OCI-LY1 (cell line): ENCODE measurements around the gene OPN3.

ENCODE experiments used
- EZH2 ChIP-seq: fragments of 200-600 bp; sonication (generic), shearing (Covaris generic); IDR thresholded peaks from 2 replicates; pipeline ENCODE4 v1.8.0; 2017; ENCODE audit warnings: borderline replicate concordance, mixed run types, mild to moderate bottlenecking, antibody characterized with exemption, low read length, moderate library complexity, mixed read lengths
- TF ChIP-seq, protein P1 (sequence below): fragments of 200-600 bp; sonication (generic), shearing (Covaris generic); IDR thresholded peaks from 2 replicates; pipeline ENCODE4 v1.5.1; 2017; ENCODE audit warnings: mild to moderate bottlenecking, antibody characterized with exemption, low read length, moderate library complexity, mixed read lengths

DNA sequence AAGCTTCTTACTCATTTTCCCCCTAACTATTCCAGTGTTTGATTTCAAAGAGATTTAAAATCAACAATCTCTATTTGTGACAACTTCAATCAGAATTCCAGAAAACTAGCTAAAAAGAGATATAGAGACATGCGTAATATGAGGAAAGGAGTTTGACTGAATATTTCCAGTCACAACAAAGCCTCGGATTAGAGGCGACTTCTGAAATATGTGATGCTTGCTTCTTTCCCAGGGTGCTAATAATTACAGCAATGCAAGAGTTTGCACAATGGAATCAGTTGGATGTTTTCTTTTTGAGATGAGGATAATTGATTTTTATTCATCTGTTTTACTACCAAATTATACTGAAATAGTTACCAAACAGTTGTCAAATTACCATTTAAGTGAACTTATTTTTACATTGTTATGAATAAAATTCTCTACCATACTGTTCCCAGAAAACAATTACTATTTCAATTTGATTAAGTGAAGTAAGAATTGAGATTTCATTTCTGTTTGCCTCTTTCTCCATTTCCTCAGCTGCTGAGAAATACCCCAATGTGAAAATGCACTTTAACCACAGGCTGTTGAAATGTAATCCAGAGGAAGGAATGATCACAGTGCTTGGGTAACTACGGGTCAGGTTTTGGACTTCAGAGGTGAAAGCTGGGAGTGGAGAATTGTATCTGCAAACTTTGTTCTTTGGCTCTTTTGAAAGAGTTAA is 79.9 kb downstream of the OPN3 start:
- no peak for TF ChIP-seq EZH2
- TF ChIP-seq, protein P1, sequence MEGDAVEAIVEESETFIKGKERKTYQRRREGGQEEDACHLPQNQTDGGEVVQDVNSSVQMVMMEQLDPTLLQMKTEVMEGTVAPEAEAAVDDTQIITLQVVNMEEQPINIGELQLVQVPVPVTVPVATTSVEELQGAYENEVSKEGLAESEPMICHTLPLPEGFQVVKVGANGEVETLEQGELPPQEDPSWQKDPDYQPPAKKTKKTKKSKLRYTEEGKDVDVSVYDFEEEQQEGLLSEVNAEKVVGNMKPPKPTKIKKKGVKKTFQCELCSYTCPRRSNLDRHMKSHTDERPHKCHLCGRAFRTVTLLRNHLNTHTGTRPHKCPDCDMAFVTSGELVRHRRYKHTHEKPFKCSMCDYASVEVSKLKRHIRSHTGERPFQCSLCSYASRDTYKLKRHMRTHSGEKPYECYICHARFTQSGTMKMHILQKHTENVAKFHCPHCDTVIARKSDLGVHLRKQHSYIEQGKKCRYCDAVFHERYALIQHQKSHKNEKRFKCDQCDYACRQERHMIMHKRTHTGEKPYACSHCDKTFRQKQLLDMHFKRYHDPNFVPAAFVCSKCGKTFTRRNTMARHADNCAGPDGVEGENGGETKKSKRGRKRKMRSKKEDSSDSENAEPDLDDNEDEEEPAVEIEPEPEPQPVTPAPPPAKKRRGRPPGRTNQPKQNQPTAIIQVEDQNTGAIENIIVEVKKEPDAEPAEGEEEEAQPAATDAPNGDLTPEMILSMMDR: no peak
